OCI-LY1 (cell line): Measurements from ENCODE around the gene CTNNA2.

Experiments used
- EZH2 ChIP-seq: fragments of 200-600 bp; sonication (generic), shearing (Covaris generic); IDR thresholded peaks from 2 replicates; pipeline ENCODE4 v1.8.0; 2017; ENCODE audit warnings: borderline replicate concordance, mixed run types, mild to moderate bottlenecking, antibody characterized with exemption, low read length, moderate library complexity, mixed read lengths
- TF ChIP-seq, protein P1 (sequence below): fragments of 200-600 bp; sonication (generic), shearing (Covaris generic); IDR thresholded peaks from 2 replicates; pipeline ENCODE4 v1.5.1; 2017; ENCODE audit warnings: mild to moderate bottlenecking, antibody characterized with exemption, low read length, moderate library complexity, mixed read lengths

DNA sequence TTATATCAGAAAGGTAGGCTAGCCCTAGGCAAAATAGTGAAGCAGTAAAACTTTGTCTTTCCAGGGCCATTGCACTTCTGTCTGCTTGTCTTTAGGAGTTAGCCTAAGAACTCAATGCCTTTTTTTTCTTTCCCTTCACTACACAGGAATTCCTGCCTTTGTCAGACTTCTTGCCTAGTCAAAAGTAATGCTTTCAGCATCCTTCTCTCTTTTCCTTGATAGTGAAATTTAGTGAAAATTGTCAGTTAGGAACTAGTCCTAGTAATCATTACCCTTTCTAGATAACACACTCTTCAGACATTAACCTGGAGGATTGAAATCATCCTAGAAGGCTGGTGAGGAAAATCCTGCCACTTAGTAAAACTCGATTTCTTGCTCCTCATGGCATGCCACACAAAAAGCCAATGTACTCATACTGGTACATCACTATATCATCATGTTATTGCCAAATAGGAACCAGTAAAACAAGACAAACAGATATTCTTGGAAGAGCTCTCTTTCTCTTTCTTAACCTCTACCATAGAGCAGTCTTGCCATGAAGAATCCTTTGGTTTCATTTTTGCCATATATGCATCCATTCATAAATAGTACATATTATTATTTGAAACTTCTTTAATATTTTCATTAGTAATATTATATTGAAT, 320.5 kb downstream of the CTNNA2 start:
- TF ChIP-seq, protein P1, sequence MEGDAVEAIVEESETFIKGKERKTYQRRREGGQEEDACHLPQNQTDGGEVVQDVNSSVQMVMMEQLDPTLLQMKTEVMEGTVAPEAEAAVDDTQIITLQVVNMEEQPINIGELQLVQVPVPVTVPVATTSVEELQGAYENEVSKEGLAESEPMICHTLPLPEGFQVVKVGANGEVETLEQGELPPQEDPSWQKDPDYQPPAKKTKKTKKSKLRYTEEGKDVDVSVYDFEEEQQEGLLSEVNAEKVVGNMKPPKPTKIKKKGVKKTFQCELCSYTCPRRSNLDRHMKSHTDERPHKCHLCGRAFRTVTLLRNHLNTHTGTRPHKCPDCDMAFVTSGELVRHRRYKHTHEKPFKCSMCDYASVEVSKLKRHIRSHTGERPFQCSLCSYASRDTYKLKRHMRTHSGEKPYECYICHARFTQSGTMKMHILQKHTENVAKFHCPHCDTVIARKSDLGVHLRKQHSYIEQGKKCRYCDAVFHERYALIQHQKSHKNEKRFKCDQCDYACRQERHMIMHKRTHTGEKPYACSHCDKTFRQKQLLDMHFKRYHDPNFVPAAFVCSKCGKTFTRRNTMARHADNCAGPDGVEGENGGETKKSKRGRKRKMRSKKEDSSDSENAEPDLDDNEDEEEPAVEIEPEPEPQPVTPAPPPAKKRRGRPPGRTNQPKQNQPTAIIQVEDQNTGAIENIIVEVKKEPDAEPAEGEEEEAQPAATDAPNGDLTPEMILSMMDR = no peak
- TF ChIP-seq EZH2 = no peak
